Measurements from ENCODE around the gene TEX13A. TPM values are rescaled to one million over a fixed set of nuclear protein-coding genes. Genes with fewer than 3 reads are reported as not detected.

TEX13A gene
- total RNA-seq, 1 experiment from 2014 or later: not detected

GRCh38 chrX:105179644-105180043, 40.9 kb downstream of the TEX13A start:
- no peak for DNase-seq (ENCODE audit: low spot score)

- DNase-seq (ENCODE audit: low spot score): no peak
Measured at GRCh38 chrX:105173071-105173470, 47.4 kb downstream of the TEX13A start.

Data from HT-29 (cell line).